GM19193 (cell line): ENCODE results near the gene HEG1.

Source experiments
- POLR2A ChIP-seq: IDR thresholded peaks from 4 replicates; pipeline ENCODE4 v1.6.1; 2011; ENCODE audit not compliant: insufficient read depth, insufficient read length; ENCODE audit errors: extremely low read depth

Gene HEG1

GRCh38 chr3:125042725-125043406 is 12.9 kb downstream of the HEG1 start:
- no peak for TF ChIP-seq POLR2A

GRCh38 chr3:125039131-125040100 is 16.4 kb downstream of the HEG1 start:
- no peak for TF ChIP-seq POLR2A

DNA sequence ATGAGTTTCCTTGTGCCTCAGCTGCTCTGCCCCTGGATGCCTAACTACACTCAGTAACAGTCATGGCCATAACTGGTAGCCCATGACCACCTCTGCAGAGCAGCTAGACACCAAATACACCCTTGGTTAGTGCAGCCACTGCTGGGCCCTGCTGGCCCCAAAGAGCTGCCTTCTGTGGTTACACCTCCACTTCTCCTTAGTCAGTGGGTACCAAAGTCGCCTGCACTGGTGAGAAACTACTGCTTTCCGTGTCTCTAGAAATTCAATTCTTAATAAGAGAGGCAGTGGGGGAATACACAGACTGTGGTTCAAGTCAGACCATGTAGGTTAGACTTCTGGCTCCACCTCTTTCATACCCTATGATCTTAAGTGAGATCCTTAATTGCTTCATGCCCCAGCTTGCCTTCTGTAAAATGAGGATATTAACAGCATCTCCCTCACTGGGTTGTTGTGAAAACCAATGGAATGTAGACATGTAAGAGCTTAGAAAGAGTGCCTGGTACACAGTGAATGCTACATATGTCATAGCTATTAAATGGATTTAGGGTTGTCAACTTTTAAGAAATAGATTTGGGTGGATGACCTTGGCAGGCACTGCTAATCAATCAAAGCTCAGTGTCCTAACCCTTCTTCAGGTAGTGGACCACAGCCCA is 18.2 kb downstream of the HEG1 start:
- TF ChIP-seq POLR2A, result no peak

GRCh38 chr3:125035217-125035616 is 20.6 kb downstream of the HEG1 start:
- TF ChIP-seq POLR2A, result no peak

DNA sequence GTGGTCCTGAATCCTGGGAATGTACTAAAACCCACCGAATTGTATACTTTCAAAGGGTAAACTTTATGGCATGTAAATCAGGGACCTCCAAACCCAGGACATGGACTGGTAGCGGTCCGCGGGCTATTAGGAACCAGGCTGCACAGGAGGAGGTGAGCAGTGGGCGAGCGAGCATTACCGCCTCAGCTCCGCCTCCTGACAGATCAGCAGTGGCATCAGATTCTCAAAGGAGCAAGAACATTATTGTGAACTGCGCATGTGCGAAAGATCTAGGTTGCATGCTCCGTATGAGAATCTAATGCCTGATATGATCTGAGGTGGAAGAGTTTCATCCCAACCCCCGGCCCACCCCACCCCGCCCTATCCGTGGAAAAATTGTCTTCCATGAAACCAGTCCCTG is 22.2 kb downstream of the HEG1 start:
- TF ChIP-seq POLR2A, result no peak

GRCh38 chr3:125033135-125033534 is 22.7 kb downstream of the HEG1 start:
- TF ChIP-seq POLR2A, result no peak

- TF ChIP-seq POLR2A, result no peak
These were observed 23.1 kb downstream of the HEG1 start for GRCh38 chr3:125032683-125033082.

DNA sequence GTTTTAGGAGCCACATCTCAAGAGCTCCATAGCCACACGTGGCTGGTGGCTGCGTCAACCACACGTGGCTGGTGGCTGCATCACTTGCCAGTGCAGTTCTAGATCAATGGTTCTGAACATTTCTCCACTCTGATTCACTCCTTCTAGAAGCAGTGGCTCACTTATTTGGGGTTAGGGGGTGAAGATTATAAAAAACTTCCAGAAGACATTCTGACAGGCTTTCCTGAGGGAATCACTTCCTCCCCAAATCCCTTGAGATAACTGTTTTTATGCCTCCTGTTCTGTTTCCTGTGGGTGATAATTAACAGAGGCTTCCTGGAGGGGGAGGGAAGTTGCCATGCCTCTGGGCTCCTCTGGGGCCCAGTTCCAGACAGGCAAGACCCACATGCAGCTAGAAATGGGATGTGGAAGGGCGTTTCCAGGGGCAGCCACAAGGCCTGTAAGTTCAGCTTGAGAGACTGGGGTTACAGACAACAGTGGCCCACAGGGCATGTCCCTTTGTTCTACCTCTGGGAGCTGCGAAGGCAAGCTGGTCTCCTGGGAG is 23.6 kb downstream of the HEG1 start:
- no peak for TF ChIP-seq POLR2A

DNA sequence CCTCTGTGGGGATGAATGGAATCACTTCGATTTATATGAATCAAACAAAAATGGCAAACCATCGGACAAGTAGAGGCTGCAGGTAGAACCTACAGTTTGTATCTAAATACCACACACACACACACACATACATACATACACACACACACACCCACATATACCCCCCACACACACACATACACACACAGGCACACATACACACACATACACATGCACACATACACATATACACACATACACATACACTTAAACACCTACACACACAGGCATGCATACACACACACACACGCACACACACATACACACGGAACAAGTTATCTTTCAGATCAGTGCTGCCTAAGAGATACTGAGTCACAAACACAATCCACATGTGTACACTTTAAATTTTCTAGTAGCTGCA is 24.3 kb downstream of the HEG1 start:
- TF ChIP-seq POLR2A, result no peak

GRCh38 chr3:125028657-125029056 is 27.1 kb downstream of the HEG1 start:
- no peak for TF ChIP-seq POLR2A

GRCh38 chr3:125025642-125026041 is 30.2 kb downstream of the HEG1 start:
- no peak for TF ChIP-seq POLR2A

DNA sequence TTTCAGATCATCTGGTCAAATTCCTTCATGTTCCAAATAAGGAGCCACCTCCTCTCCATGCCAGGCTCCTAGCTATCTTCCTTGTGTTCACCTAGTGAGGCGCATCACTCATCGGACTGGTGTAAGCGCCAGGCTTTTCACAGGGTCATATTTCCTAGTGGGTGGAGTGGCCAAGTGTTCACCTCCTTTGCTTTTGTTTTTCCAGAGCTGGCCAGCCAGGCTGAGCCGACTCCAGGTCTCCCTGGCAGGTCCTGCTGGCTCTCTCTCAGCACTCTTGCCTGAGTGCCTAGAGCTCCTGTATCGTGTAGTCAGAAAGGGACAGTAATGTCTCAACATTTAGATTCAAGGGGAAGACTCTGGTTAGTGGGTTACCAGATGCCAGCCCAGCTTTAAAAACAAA is 31.0 kb downstream of the HEG1 start:
- no peak for TF ChIP-seq POLR2A

- TF ChIP-seq POLR2A, result no peak
These were observed 31.8 kb downstream of the HEG1 start for GRCh38 chr3:125023833-125024555.

DNA sequence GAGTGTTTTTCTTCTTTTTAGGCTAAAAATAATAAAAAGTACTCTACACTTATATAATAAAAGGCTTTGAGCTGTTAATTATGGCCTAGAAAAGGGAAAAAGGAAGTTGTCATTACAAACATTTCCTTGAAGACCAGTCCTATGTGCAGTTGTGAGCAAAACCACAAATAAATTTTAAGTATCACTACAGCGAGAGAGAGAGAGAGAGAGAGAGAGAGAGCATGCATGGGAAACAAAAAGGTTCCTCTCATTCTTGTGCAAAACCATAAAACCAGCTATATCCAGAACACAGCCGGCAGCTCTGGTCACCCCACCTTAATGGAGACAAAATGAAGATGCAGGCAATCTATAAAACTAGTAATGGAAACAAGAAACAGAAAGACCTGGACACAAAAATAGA is 33.6 kb downstream of the HEG1 start:
- TF ChIP-seq POLR2A, result no peak
